ENCODE results near the gene GRIK5.

GRIK5 gene

DNA sequence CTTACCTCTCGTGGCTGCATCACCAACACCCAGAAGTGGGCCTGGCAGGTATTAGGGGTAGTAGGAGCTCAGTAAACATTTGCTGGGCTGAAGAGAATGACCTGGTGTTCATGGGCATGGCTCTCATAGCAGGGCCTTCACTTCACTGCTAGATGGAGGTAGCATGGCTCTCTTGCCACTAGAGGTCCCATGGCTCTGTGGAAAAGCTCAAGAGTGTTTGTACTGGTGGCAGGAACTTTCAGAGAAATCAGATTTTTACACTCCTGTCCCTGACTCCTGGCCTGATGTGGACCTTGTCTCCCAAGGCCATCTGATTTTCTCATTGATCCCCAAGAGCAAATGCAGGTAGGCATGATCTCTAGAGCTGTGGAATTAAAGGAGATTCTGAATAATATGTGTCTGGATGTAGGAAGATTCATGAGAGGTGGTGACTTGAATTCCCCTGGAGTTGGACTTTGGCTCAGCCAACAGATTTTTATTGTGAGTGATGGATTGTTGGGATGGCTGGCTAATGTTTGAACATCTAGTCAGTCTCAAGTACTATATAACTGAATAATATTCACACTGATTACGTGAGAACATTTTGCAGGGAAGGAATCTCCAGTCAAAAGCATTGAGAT is 11.7 kb upstream of the GRIK5 start:
- Histone ChIP-seq H3K36me3 (ENCODE audit: control insufficient read depth, insufficient read depth, low read length, severe bottlenecking) (peaks cover 29% of the 10 kb centered on the region), H3K4me1 (ENCODE audit: control insufficient read depth, insufficient read depth, low read length) (peaks cover 12% of the 10 kb centered on the region)
- DNase-seq (ENCODE audit: low read depth) = peak; percentile 57

GRCh38 chr19:42080764-42081375 is 10.9 kb upstream of the GRIK5 start:
- DNase-seq (ENCODE audit: low read depth) = no peak
- Histone ChIP-seq H3K9ac (ENCODE audit: low read length) (no peak overlapping the region), H3K27me3 (replicated peaks; ENCODE audit: control insufficient read depth, insufficient read depth, low read length) (no peaks in the 10 kb centered on the region), H3K36me3 (ENCODE audit: control insufficient read depth, insufficient read depth, low read length, severe bottlenecking) (peaks cover 29% of the 10 kb centered on the region), H3K4me1 (ENCODE audit: control insufficient read depth, insufficient read depth, low read length) (peaks cover 12% of the 10 kb centered on the region), H3K4me3 (ENCODE audit: low read length) (no peak overlapping the region), H3K9me3 (ENCODE audit: control insufficient read depth, low read length) (no peaks in the 10 kb centered on the region)

More for the DNA sequence above, 11.7 kb upstream of the GRIK5 start:
- Histone ChIP-seq H3K4me3 (ENCODE audit: low read length) (no peak overlapping the region), H3K9ac (ENCODE audit: low read length) (peak overlapping the region; percentile 13), H3K27me3 (replicated peaks; ENCODE audit: control insufficient read depth, insufficient read depth, low read length) (no peaks in the 10 kb centered on the region), H3K9me3 (ENCODE audit: control insufficient read depth, low read length) (no peaks in the 10 kb centered on the region)

DNA sequence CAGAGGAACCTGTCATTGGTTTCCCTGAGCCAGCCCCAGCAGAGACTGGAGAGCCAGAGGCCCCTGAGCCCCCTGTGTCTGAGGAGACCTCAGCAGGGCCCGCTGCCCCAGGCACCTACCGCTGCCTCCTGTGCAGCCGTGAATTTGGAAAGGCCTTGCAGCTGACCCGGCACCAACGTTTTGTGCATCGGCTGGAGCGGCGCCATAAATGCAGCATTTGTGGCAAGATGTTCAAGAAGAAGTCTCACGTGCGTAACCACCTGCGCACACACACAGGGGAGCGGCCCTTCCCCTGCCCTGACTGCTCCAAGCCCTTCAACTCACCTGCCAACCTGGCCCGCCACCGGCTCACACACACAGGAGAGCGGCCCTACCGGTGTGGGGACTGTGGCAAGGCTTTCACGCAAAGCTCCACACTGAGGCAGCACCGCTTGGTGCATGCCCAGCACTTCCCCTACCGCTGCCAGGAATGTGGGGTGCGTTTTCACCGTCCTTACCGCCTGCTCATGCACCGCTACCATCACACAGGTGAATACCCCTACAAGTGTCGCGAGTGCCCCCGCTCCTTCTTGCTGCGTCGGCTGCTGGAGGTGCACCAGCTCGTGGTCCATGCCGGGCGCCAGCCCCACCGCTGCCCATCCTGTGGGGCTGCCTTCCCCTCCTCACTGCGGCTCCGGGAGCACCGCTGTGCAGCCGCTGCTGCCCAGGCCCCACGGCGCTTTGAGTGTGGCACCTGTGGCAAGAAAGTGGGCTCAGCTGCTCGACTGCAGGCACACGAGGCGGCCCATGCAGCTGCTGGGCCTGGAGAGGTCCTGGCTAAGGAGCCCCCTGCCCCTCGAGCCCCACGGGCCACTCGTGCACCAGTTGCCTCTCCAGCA is 10.1 kb upstream of the GRIK5 start:
- no peak for DNase-seq (ENCODE audit: low read depth)
- no peaks in the 10 kb centered on the region for H3K9me3 ChIP-seq (ENCODE audit: control insufficient read depth, low read length)
- no peak overlapping the region for H3K4me3 ChIP-seq (ENCODE audit: low read length)
- H3K27me3 ChIP-seq (replicated peaks; ENCODE audit: control insufficient read depth, insufficient read depth, low read length) = no peaks in the 10 kb centered on the region
- no peak overlapping the region for H3K9ac ChIP-seq (ENCODE audit: low read length)
- H3K36me3 ChIP-seq (ENCODE audit: control insufficient read depth, insufficient read depth, low read length, severe bottlenecking) = peaks cover 29% of the 10 kb centered on the region
- peaks cover 14% of the 10 kb centered on the region for H3K4me1 ChIP-seq (ENCODE audit: control insufficient read depth, insufficient read depth, low read length)

GRCh38 chr19:42079276-42079669 is 9.3 kb upstream of the GRIK5 start:
- no peak for DNase-seq (ENCODE audit: low read depth)
- Histone ChIP-seq H3K27me3 (replicated peaks; ENCODE audit: control insufficient read depth, insufficient read depth, low read length) (no peaks in the 10 kb centered on the region), H3K9me3 (ENCODE audit: control insufficient read depth, low read length) (no peaks in the 10 kb centered on the region), H3K9ac (ENCODE audit: low read length) (no peak overlapping the region), H3K4me3 (ENCODE audit: low read length) (no peak overlapping the region), H3K4me1 (ENCODE audit: control insufficient read depth, insufficient read depth, low read length) (peaks cover 18% of the 10 kb centered on the region), H3K36me3 (ENCODE audit: control insufficient read depth, insufficient read depth, low read length, severe bottlenecking) (peaks cover 29% of the 10 kb centered on the region)

GRCh38 chr19:42078538-42079275 is 8.7 kb upstream of the GRIK5 start:
- Histone ChIP-seq H3K9me3 (ENCODE audit: control insufficient read depth, low read length) (no peaks in the 10 kb centered on the region), H3K36me3 (ENCODE audit: control insufficient read depth, insufficient read depth, low read length, severe bottlenecking) (peaks cover 29% of the 10 kb centered on the region), H3K4me1 (ENCODE audit: control insufficient read depth, insufficient read depth, low read length) (peaks cover 18% of the 10 kb centered on the region), H3K27me3 (replicated peaks; ENCODE audit: control insufficient read depth, insufficient read depth, low read length) (no peaks in the 10 kb centered on the region), H3K4me3 (ENCODE audit: low read length) (no peak overlapping the region), H3K9ac (ENCODE audit: low read length) (no peak overlapping the region)
- DNase-seq (ENCODE audit: low read depth) = no peak

- Histone ChIP-seq H3K4me3 (ENCODE audit: low read length) (peak overlapping the region; percentile 89), H3K4me1 (ENCODE audit: control insufficient read depth, insufficient read depth, low read length) (peaks cover 18% of the 10 kb centered on the region), H3K27me3 (replicated peaks; ENCODE audit: control insufficient read depth, insufficient read depth, low read length) (no peaks in the 10 kb centered on the region), H3K9me3 (ENCODE audit: control insufficient read depth, low read length) (no peaks in the 10 kb centered on the region), H3K9ac (ENCODE audit: low read length) (peak overlapping the region; percentile 90), H3K36me3 (ENCODE audit: control insufficient read depth, insufficient read depth, low read length, severe bottlenecking) (peaks cover 29% of the 10 kb centered on the region)
- no peak for DNase-seq (ENCODE audit: low read depth)
Observed at GRCh38 chr19:42078058-42078457, 8.1 kb upstream of the GRIK5 start.

DNA sequence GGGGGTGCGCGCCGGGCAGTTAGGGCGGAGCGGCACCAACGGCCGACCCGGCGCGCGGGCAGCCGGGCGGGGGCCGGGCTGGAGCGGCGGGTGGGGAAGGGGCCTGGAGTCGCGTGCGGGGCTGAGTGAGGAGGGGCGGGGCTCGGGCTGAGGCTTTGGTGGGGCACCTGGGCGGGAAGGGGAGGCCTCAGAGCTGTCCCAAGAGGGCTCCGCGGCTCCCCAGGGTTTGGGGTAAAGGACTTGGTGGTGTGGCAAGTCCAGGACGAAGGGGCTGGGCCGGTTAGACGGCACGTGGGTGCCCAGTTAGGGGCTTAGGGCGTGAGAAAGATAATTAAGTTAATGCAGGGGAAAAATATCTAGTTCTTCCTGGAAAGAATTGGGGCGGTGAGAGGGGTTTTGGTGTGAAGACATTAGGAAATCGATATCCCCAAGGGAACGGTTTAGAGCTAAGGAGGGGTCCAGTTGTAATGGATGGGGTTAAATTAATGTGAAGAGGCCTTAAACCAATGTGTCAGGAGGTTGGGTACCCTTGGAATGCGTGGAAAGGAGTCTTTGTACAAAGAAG is 6.5 kb upstream of the GRIK5 start:
- Histone ChIP-seq H3K36me3 (ENCODE audit: control insufficient read depth, insufficient read depth, low read length, severe bottlenecking) (peaks cover 28% of the 10 kb centered on the region), H3K4me1 (ENCODE audit: control insufficient read depth, insufficient read depth, low read length) (peaks cover 18% of the 10 kb centered on the region), H3K27me3 (replicated peaks; ENCODE audit: control insufficient read depth, insufficient read depth, low read length) (no peaks in the 10 kb centered on the region), H3K9me3 (ENCODE audit: control insufficient read depth, low read length) (no peaks in the 10 kb centered on the region), H3K4me3 (ENCODE audit: low read length) (peak overlapping the region; percentile 89), H3K9ac (ENCODE audit: low read length) (peak overlapping the region; percentile 90)
- DNase-seq (ENCODE audit: low read depth) = peak; percentile 39

DNA sequence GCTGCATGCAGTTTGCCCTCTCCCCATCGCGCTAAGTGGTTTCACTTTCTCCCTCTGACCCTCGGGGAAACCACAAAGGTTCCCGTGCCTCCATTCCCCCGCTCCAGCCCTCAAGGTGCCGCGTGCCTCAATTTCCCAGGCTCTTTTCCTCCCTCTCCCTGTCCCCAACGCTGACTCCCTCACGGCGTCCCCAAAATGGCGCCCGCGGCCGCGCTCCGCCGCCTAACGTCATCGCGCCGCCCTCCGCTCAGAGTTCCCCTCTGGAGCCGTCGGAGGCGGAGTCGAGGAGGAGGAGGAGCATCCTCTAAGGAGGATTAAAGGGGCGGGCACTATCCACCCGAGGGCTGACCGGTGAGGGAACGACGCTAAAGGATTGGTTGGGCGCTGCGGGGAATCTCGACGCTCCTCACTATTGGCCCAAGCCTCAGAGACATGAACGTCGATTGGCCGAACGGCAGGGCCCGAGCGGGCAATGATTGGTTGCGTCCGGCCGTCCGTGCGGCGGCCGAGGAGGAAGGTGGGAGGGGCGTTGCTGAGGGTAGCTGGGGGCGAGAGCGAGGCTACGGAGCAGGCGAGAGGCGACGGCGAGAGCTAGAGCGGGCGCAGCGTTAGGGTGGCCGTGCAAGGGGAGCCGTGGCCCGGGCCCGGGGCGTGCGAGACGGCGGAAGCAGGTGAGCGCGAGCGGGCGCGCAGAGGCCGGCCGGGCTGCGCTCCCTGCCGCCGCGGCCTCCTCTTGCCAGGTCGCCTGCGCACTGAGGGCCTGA is 5.8 kb upstream of the GRIK5 start, which contains the start of gene ZNF574:
Gene ZNF574, plus strand, starts transcription at position 551 of the 764 bp plus-strand sequence. CDS start 2,441 bp downstream, outside the sequence.
- Histone ChIP-seq H3K4me3 (ENCODE audit: low read length) (peak within 1 kb of the TSS; percentile 89), H3K36me3 (ENCODE audit: control insufficient read depth, insufficient read depth, low read length, severe bottlenecking) (peaks cover 22% of the 10 kb centered on the region), H3K9ac (ENCODE audit: low read length) (peak within 1 kb of the TSS; percentile 90), H3K27me3 (replicated peaks; ENCODE audit: control insufficient read depth, insufficient read depth, low read length) (peaks cover 2% of the 10 kb centered on the region), H3K4me1 (ENCODE audit: control insufficient read depth, insufficient read depth, low read length) (peaks cover 18% of the 10 kb centered on the region), H3K9me3 (ENCODE audit: control insufficient read depth, low read length) (no peaks in the 10 kb centered on the region)
- DNase-seq (ENCODE audit: low read depth) = peak; percentile 100

- H3K36me3 ChIP-seq (ENCODE audit: control insufficient read depth, insufficient read depth, low read length, severe bottlenecking) = peaks cover 17% of the 10 kb centered on the region
- H3K9ac ChIP-seq (ENCODE audit: low read length) = peak overlapping the region; percentile 88
- peaks cover 18% of the 10 kb centered on the region for H3K4me1 ChIP-seq (ENCODE audit: control insufficient read depth, insufficient read depth, low read length)
- DNase-seq (ENCODE audit: low read depth) = no peak
- H3K9me3 ChIP-seq (ENCODE audit: control insufficient read depth, low read length) = no peaks in the 10 kb centered on the region
- peak overlapping the region; percentile 89 for H3K4me3 ChIP-seq (ENCODE audit: low read length)
- H3K27me3 ChIP-seq (replicated peaks; ENCODE audit: control insufficient read depth, insufficient read depth, low read length) = peaks cover 7% of the 10 kb centered on the region
Observed at GRCh38 chr19:42075364-42075615, 5.3 kb upstream of the GRIK5 start.

- Histone ChIP-seq H3K36me3 (ENCODE audit: control insufficient read depth, insufficient read depth, low read length, severe bottlenecking) (peaks cover 11% of the 10 kb centered on the region), H3K9ac (ENCODE audit: low read length) (peak overlapping the region; percentile 88), H3K4me3 (ENCODE audit: low read length) (peak overlapping the region; percentile 89), H3K9me3 (ENCODE audit: control insufficient read depth, low read length) (no peaks in the 10 kb centered on the region), H3K27me3 (replicated peaks; ENCODE audit: control insufficient read depth, insufficient read depth, low read length) (peaks cover 8% of the 10 kb centered on the region), H3K4me1 (ENCODE audit: control insufficient read depth, insufficient read depth, low read length) (peaks cover 18% of the 10 kb centered on the region)
- DNase-seq (ENCODE audit: low read depth) = peak; percentile 39
Observed at GRCh38 chr19:42074513-42075363, 4.7 kb upstream of the GRIK5 start.

Data from adipocyte (in vitro differentiated cells).